OCI-LY1 (cell line): ENCODE results near the gene RAD52.

Source experiments
- EZH2 ChIP-seq: fragments of 200-600 bp; sonication (generic), shearing (Covaris generic); IDR thresholded peaks from 2 replicates; pipeline ENCODE4 v1.8.0; 2017; ENCODE audit warnings: borderline replicate concordance, mixed run types, mild to moderate bottlenecking, antibody characterized with exemption, low read length, moderate library complexity, mixed read lengths
- TF ChIP-seq, protein P1 (sequence below): fragments of 200-600 bp; sonication (generic), shearing (Covaris generic); IDR thresholded peaks from 2 replicates; pipeline ENCODE4 v1.5.1; 2017; ENCODE audit warnings: mild to moderate bottlenecking, antibody characterized with exemption, low read length, moderate library complexity, mixed read lengths

DNA sequence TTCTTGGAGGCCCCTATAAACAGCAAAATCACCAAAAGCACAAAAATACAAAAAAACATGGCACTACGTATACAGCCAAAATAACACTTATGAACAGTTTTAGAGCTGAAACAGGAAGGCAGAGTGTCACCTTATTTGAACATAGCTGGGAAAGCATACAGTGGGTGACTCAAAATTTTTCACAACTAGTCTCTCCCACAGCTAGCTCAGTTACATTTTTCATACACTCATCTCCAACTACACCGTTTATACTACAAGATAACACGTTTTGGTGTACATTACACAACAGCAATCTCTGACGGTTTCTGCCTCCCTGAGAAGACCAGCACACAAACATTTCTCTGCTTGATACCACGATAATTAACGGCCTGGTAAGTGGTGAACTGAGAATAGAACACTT is 2.9 kb downstream of the RAD52 start:
- TF ChIP-seq, protein P1, sequence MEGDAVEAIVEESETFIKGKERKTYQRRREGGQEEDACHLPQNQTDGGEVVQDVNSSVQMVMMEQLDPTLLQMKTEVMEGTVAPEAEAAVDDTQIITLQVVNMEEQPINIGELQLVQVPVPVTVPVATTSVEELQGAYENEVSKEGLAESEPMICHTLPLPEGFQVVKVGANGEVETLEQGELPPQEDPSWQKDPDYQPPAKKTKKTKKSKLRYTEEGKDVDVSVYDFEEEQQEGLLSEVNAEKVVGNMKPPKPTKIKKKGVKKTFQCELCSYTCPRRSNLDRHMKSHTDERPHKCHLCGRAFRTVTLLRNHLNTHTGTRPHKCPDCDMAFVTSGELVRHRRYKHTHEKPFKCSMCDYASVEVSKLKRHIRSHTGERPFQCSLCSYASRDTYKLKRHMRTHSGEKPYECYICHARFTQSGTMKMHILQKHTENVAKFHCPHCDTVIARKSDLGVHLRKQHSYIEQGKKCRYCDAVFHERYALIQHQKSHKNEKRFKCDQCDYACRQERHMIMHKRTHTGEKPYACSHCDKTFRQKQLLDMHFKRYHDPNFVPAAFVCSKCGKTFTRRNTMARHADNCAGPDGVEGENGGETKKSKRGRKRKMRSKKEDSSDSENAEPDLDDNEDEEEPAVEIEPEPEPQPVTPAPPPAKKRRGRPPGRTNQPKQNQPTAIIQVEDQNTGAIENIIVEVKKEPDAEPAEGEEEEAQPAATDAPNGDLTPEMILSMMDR: no peak
- TF ChIP-seq EZH2: no peak
